Nephron progenitor cell (in vitro differentiated cells): ENCODE results near the gene DIP2C.

ENCODE experiments used
- DNase-seq: peaks from one replicate; pipeline ENCODE4 v3.0.0; 2021
- H3K27ac Mint-ChIP-seq: 2 replicates; pipeline ENCODE4 v1.8.0; 2021; ENCODE audit warnings: mild to moderate bottlenecking, moderate library complexity, mixed read lengths
- H3K27me3 Mint-ChIP-seq: 2 replicates; pipeline ENCODE4 v1.8.0; 2021; ENCODE audit warnings: mild to moderate bottlenecking, low read depth, mixed read lengths; ENCODE audit not compliant: poor library complexity
- H3K36me3 Mint-ChIP-seq: 2 replicates; pipeline ENCODE4 v1.8.0; 2021; ENCODE audit warnings: low read depth, mixed read lengths
- H3K4me1 Mint-ChIP-seq: 2 replicates; pipeline ENCODE4 v1.8.0; 2021; ENCODE audit warnings: mixed read lengths
- H3K4me3 Mint-ChIP-seq: 2 replicates; pipeline ENCODE4 v1.8.0; 2021; ENCODE audit warnings: mild to moderate bottlenecking, moderate library complexity, mixed read lengths
- H3K9me3 Mint-ChIP-seq: 2 replicates; pipeline ENCODE4 v1.8.0; 2021; ENCODE audit warnings: mild to moderate bottlenecking, moderate library complexity, mixed read lengths
- TF ChIP-seq, protein P1 (sequence below): fragments of 200-600 bp; sonication (generic); IDR thresholded peaks from 2 replicates; pipeline ENCODE4 v1.5.0; 2021; ENCODE audit warnings: antibody characterized with exemption

DIP2C gene

GRCh38 chr10:391847-392704 is 297.4 kb downstream of the DIP2C start:
- Mint-ChIP-seq H3K9me3 (no peaks in the 10 kb centered on the region), H3K36me3 (peaks cover 45% of the 10 kb centered on the region), H3K4me3 (no peak overlapping the region), H3K4me1 (peaks cover 19% of the 10 kb centered on the region), H3K27ac (peak overlapping the region; percentile 82), H3K27me3 (no peaks in the 10 kb centered on the region)
- TF ChIP-seq, protein P1, sequence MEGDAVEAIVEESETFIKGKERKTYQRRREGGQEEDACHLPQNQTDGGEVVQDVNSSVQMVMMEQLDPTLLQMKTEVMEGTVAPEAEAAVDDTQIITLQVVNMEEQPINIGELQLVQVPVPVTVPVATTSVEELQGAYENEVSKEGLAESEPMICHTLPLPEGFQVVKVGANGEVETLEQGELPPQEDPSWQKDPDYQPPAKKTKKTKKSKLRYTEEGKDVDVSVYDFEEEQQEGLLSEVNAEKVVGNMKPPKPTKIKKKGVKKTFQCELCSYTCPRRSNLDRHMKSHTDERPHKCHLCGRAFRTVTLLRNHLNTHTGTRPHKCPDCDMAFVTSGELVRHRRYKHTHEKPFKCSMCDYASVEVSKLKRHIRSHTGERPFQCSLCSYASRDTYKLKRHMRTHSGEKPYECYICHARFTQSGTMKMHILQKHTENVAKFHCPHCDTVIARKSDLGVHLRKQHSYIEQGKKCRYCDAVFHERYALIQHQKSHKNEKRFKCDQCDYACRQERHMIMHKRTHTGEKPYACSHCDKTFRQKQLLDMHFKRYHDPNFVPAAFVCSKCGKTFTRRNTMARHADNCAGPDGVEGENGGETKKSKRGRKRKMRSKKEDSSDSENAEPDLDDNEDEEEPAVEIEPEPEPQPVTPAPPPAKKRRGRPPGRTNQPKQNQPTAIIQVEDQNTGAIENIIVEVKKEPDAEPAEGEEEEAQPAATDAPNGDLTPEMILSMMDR: no peak
- no peak for DNase-seq

- TF ChIP-seq, protein P1: no peak
- Mint-ChIP-seq H3K4me1 (peaks cover 19% of the 10 kb centered on the region), H3K9me3 (no peaks in the 10 kb centered on the region), H3K4me3 (no peak overlapping the region), H3K27me3 (no peaks in the 10 kb centered on the region), H3K27ac (no peak overlapping the region), H3K36me3 (peaks cover 52% of the 10 kb centered on the region)
- no peak for DNase-seq
These were observed 298.2 kb downstream of the DIP2C start for GRCh38 chr10:391305-391704.

DNA sequence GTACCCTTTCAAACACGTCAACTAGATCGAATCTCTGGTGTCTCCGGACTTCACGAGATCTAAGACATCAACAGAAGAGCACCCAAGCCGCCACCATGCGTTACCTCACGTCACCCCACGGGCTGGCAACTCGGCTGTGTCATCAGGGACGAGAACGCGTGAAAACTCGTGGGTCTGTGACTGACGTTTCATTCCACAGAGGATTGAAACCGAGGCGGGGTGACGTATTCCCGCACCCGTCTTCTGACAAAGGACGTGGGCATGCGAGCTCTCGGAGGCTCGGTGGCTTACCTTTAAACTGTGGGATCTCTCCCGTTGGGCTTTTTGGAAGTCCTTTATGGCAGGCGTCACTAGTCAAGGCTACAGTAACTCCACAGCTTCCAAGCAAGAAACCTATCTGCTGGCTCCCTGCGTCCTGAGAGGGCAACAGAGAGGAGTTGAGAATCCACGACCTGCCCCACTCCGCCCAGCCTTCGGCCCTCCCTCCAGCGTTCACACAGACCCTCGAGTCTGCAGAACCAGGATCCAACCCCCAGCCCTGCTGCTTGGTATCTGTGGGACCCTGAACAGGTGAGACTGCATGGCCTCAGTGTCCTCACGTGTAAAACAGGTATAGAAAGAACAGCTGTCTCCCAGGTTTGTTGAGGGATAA is 298.9 kb downstream of the DIP2C start:
- no peak for DNase-seq
- Mint-ChIP-seq H3K4me3 (no peak overlapping the region), H3K27ac (peak overlapping the region; percentile 29), H3K9me3 (no peaks in the 10 kb centered on the region), H3K4me1 (peaks cover 19% of the 10 kb centered on the region), H3K36me3 (peaks cover 54% of the 10 kb centered on the region), H3K27me3 (no peaks in the 10 kb centered on the region)
- TF ChIP-seq, protein P1: no peak

GRCh38 chr10:389836-390448 is 299.5 kb downstream of the DIP2C start:
- no peaks in the 10 kb centered on the region for H3K27me3 Mint-ChIP-seq
- H3K9me3 Mint-ChIP-seq: no peaks in the 10 kb centered on the region
- peaks cover 54% of the 10 kb centered on the region for H3K36me3 Mint-ChIP-seq
- H3K4me1 Mint-ChIP-seq: peaks cover 19% of the 10 kb centered on the region
- H3K27ac Mint-ChIP-seq: peak overlapping the region; percentile 29
- H3K4me3 Mint-ChIP-seq: no peak overlapping the region
- no peak for DNase-seq
- TF ChIP-seq, protein P1: no peak

DNA sequence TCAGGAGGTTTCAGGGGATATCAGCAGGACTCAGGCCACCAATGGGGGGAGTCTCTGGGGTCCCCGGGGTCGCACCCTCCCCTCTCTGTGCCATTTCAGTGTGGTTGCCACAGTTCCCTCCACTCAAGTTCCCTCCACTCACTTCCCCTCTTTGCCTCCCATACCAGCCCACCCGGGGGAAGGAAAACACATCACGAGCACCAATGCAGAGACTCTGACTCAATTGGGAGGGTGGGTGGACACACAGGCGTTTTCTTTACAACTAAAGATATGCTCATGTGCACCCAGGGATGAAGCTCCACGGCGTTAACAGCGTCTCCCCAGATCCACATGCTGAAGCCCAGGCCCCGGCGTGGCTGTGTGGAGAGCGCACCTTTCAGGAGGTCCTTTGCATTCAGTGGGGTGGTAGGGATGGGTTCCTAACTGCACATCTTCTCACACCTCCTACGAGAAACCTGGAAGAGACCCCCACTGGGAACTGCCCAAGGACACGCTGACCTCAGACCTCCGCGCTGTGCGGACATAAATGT is 300.1 kb downstream of the DIP2C start:
- Mint-ChIP-seq H3K9me3 (no peaks in the 10 kb centered on the region), H3K27ac (no peak overlapping the region), H3K4me1 (peaks cover 20% of the 10 kb centered on the region), H3K4me3 (no peak overlapping the region), H3K27me3 (no peaks in the 10 kb centered on the region), H3K36me3 (peaks cover 59% of the 10 kb centered on the region)
- TF ChIP-seq, protein P1: no peak
- no peak for DNase-seq
